Spleen (tissue), 11 donors: ENCODE data around the gene DCLK2. TPM values are rescaled to one million over a fixed set of nuclear protein-coding genes. Genes with fewer than 3 reads are reported as not detected.

Experiments used
- DNase-seq: peaks from one replicate; pipeline ENCODE4 v3.0.0-alpha.2; 2020
- H3K27ac ChIP-seq, 8 donors: fragments of 200-600 bp; sonication (generic) in 7 of 8; 1 replicate in 4 of 8; 2 replicates in 4 of 8; pipeline versions ENCODE4 v1.5.0 to v1.8.0; 2016 to 2021; ENCODE audit warnings: inconsistent platforms in 4 of 8, mild to moderate bottlenecking in 4 of 8, moderate library complexity in 1 of 8
- H3K27me3 ChIP-seq, 7 donors: fragments of 200-600 bp; sonication (generic) in 6 of 7; replicated peaks in 1 of 7; 1 replicate in 4 of 7; 2 replicates in 3 of 7; pipeline versions ENCODE4 v1.5.0 to v1.8.0; 2016 to 2021; ENCODE audit warnings: inconsistent platforms in 3 of 7, mild to moderate bottlenecking in 1 of 7
- H3K36me3 ChIP-seq, 6 donors: fragments of 200-600 bp; sonication (generic) in 5 of 6; 1 replicate in 4 of 6; 2 replicates in 2 of 6; pipeline versions ENCODE4 v1.5.0 to v1.8.0; 2016 to 2021; ENCODE audit warnings: inconsistent platforms in 2 of 6
- H3K4me1 ChIP-seq, 6 donors: fragments of 200-600 bp; sonication (generic) in 5 of 6; 1 replicate in 3 of 6; 2 replicates in 3 of 6; pipeline versions ENCODE4 v1.5.0 to v1.8.0; 2016 to 2021; ENCODE audit warnings: inconsistent platforms in 3 of 6
- H3K4me3 ChIP-seq, 8 donors: fragments of 200-600 bp; sonication (generic) in 7 of 8; 1 replicate in 4 of 8; 2 replicates in 4 of 8; pipeline versions ENCODE4 v1.5.0 to v1.8.0; 2016 to 2021; ENCODE audit warnings: inconsistent platforms in 4 of 8, mild to moderate bottlenecking in 4 of 8, moderate library complexity in 2 of 8
- H3K9me3 ChIP-seq, 8 donors: fragments of 200-600 bp; sonication (generic) in 7 of 8; 1 replicate in 4 of 8; 2 replicates in 4 of 8; pipeline versions ENCODE4 v1.5.0 to v1.8.0; 2016 to 2021; ENCODE audit warnings: inconsistent platforms in 4 of 8
- POLR2A ChIP-seq, 3 donors: fragments of 450-650 bp; IDR thresholded peaks; one replicate each; pipeline ENCODE4 v1.5.1; 2017; ENCODE audit warnings: antibody characterized with exemption in 3 of 3, mild to moderate bottlenecking in 1 of 3
- POLR2AphosphoS5 ChIP-seq, 3 donors: sonication (generic); formaldehyde crosslinking; IDR thresholded peaks; one replicate each; pipeline ENCODE4 v1.5.1; 2017; ENCODE audit warnings: antibody characterized with exemption in 3 of 3
- WGBS, 5 donors: extraction: QIAGEN DNeasy Blood & Tissue Kit in 3 of 5; methylation state at CpG; one replicate each; pipeline versions ENCODE4 v1.1.5 to v1.1.7; 2013 to 2018; 5-methylcytosine and 5-hydroxymethylcytosine counted together
- intact Hi-C: fragments of 100-400 bp; cut with DNase I; formaldehyde crosslinking; loops from one replicate; pipeline ENCODE4 v1.15.0; 2023; ENCODE audit warnings: low total_unique reads
- polyA plus RNA-seq, 3 donors: library from polyadenylated mRNA; stranded (reverse); fragments of 200-250 nt; gene quantifications; one replicate each; pipeline ENCODE4 v1.2.1, GENCODE V29; 2013
- total RNA-seq, 7 donors: library from RNA; depleted of rRNA in 3 of 7; stranded (reverse); fragments of >200 nt in 3 of 7; fragmentation: NEBNext Ultra II Directional in 4 of 7; extraction: Animal tissue kit (Norgen Biotek cat#: 25700) in 4 of 7; gene quantifications; one replicate each; pipeline versions ENCODE4 v1.1.0 to v1.2.1, GENCODE V29; 2016 to 2021
- TF ChIP-seq, protein P1 (sequence below), 11 experiments: fragments of 200-600 bp in 7 of 11; fragments of 450-650 bp in 4 of 11; sonication (generic) in 4 of 11; IDR thresholded peaks in 8 of 11; conservative IDR thresholded peaks in 3 of 11; 1 replicate in 7 of 11; 2 replicates in 4 of 11; pipeline versions ENCODE4 v1.4.0 to v1.8.0; 2016 to 2021; ENCODE audit warnings: antibody characterized with exemption in 11 of 11, inconsistent platforms in 4 of 11, mild to moderate bottlenecking in 1 of 11
- donor health status: healthy with polysubstance abuse.
- donor health status: DM: no; HTN: no; CAD: no; lungs with moderate emphysema.
- donor health status: DM: no; HTN: no; CAD: no.
- donor health status: Bipolar disorder and iron deficiency.
- donor health status: healthy.
- donor health status: DM: no; HTN: no; CAD: no.
- donor health status: DM: yes; HTN: yes; CAD: no.

Gene DCLK2
- total and polyA plus RNA-seq, 10 donors, result 0.53 to 6.1 (median 3.9) TPM

GRCh38 chr4:150173982-150174398 is 95.7 kb downstream of the DCLK2 start:
- Histone ChIP-seq H3K4me3 (no peak overlapping the region), H3K4me1 (peaks cover 0 to 14% (median 7%) of the 10 kb centered on the region in 6 donors), H3K9me3 (no peaks in the 10 kb centered on the region), H3K27ac (peak overlapping the region in 6 of 8 donors; percentile 4 to 64 (median 50)), H3K36me3 (no peaks in the 10 kb centered on the region), H3K27me3 (no peaks in the 10 kb centered on the region)
- TF ChIP-seq POLR2AphosphoS5 (IDR thresholded peaks at IDR 0.05), result peak in 1 of 3 donors; percentile 56
- TF ChIP-seq, protein P1, sequence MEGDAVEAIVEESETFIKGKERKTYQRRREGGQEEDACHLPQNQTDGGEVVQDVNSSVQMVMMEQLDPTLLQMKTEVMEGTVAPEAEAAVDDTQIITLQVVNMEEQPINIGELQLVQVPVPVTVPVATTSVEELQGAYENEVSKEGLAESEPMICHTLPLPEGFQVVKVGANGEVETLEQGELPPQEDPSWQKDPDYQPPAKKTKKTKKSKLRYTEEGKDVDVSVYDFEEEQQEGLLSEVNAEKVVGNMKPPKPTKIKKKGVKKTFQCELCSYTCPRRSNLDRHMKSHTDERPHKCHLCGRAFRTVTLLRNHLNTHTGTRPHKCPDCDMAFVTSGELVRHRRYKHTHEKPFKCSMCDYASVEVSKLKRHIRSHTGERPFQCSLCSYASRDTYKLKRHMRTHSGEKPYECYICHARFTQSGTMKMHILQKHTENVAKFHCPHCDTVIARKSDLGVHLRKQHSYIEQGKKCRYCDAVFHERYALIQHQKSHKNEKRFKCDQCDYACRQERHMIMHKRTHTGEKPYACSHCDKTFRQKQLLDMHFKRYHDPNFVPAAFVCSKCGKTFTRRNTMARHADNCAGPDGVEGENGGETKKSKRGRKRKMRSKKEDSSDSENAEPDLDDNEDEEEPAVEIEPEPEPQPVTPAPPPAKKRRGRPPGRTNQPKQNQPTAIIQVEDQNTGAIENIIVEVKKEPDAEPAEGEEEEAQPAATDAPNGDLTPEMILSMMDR (IDR thresholded peaks at IDR 0.05 in 8 of 11, conservative IDR thresholded peaks at IDR 0.05 in 3 of 11), result no peak
- no peak for DNase-seq
- 17 to 29% (median 27%) methylated on average over 5 of the region's 5 CpGs for WGBS, 5 donors
- intact Hi-C loops, result no loop called here

GRCh38 chr4:150176547-150176946 is 98.3 kb downstream of the DCLK2 start:
- DNase-seq, result no peak
- 58 to 85% (median 82%) methylated on average over 1 of the region's 1 CpG for WGBS, 5 donors
- intact Hi-C loops, result no loop called here
- Histone ChIP-seq H3K27me3 (no peaks in the 10 kb centered on the region), H3K27ac (no peak overlapping the region), H3K4me1 (peaks cover 0 to 14% (median 7%) of the 10 kb centered on the region in 6 donors), H3K36me3 (no peaks in the 10 kb centered on the region), H3K4me3 (no peak overlapping the region), H3K9me3 (no peaks in the 10 kb centered on the region)
- TF ChIP-seq, protein P1 (IDR thresholded peaks at IDR 0.05 in 8 of 11, conservative IDR thresholded peaks at IDR 0.05 in 3 of 11), result no peak
- no peak for TF ChIP-seq POLR2A (IDR thresholded peaks at IDR 0.05)

- H3K4me1 ChIP-seq, result peaks cover 0 to 13% (median 6%) of the 10 kb centered on the region in 6 donors
- H3K36me3 ChIP-seq, result no peaks in the 10 kb centered on the region
- no peaks in the 10 kb centered on the region for H3K27me3 ChIP-seq
- no peak overlapping the region for H3K4me3 ChIP-seq
- no peak for DNase-seq
- TF ChIP-seq POLR2A (IDR thresholded peaks at IDR 0.05) (no peak), POLR2AphosphoS5 (IDR thresholded peaks at IDR 0.05) (no peak)
- TF ChIP-seq, protein P1 (IDR thresholded peaks at IDR 0.05 in 8 of 11, conservative IDR thresholded peaks at IDR 0.05 in 3 of 11), result no peak
- WGBS, 5 donors, result 45 to 58% (median 55%) methylated on average over 4 of the region's 4 CpGs
- H3K27ac ChIP-seq, result no peak overlapping the region
- no peaks in the 10 kb centered on the region for H3K9me3 ChIP-seq
- intact Hi-C loops, result no loop called here
Observed at GRCh38 chr4:150178161-150178560, 99.9 kb downstream of the DCLK2 start.

DNA sequence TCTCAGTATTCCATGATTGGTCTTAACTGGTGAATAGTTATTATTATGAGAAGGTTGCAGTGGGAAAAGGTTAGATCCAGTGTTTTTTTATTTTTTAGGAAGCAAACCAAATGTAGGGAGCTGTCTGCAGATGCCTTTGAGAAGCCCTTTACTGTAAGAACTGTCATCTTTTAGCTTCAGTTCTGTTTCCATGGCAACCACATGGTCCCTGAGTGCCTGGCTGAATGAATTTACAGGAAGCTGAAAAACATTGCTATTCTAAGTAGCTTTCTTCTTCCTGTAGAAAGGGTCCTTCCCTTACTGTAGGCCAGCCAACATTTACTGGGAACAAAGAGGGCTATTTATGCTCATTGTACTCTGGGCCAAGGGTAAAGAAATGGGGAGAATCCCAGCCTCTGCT is 103.3 kb downstream of the DCLK2 start:
- TF ChIP-seq POLR2AphosphoS5 (IDR thresholded peaks at IDR 0.05) (no peak), POLR2A (IDR thresholded peaks at IDR 0.05) (no peak)
- TF ChIP-seq, protein P1 (IDR thresholded peaks at IDR 0.05 in 8 of 11, conservative IDR thresholded peaks at IDR 0.05 in 3 of 11), result no peak
- DNase-seq, result no peak
- no peaks in the 10 kb centered on the region for H3K36me3 ChIP-seq
- intact Hi-C loops, result no loop called here
- H3K27ac ChIP-seq, result no peak overlapping the region
- H3K9me3 ChIP-seq, result no peaks in the 10 kb centered on the region
- no peaks in the 10 kb centered on the region for H3K4me1 ChIP-seq
- no peak overlapping the region for H3K4me3 ChIP-seq
- H3K27me3 ChIP-seq, result no peaks in the 10 kb centered on the region
